GM10248 (cell line): ENCODE measurements around the gene IL19.

Experiments used
- CTCF ChIA-PET: fragments of 300-600 bp; sonication (Branson Sonifier 250); formaldehyde crosslinking; extraction: SDS; loops from one replicate; lab custom pipeline; 2021; ENCODE audit warnings: antibody characterized with exemption; lab: Yijun Ruan, JAX
- POLR2A ChIA-PET: fragments of 350-650 bp; sonication (Branson Sonifier 250); formaldehyde crosslinking; extraction: SDS; loops from one replicate; lab custom pipeline; 2020; ENCODE audit warnings: antibody characterized with exemption; lab: Yijun Ruan, JAX
- DNase-seq: peaks from one replicate; pipeline ENCODE4 v3.0.0; 2012; ENCODE audit errors: extremely low spot score
- CTCF ChIP-seq: IDR thresholded peaks from 2 replicates; pipeline ENCODE4 v1.5.1; 2012; ENCODE audit warnings: mild to moderate bottlenecking, low read depth; ENCODE audit errors: extremely low read depth, missing control alignments, control extremely low read depth

IL19 gene

DNA sequence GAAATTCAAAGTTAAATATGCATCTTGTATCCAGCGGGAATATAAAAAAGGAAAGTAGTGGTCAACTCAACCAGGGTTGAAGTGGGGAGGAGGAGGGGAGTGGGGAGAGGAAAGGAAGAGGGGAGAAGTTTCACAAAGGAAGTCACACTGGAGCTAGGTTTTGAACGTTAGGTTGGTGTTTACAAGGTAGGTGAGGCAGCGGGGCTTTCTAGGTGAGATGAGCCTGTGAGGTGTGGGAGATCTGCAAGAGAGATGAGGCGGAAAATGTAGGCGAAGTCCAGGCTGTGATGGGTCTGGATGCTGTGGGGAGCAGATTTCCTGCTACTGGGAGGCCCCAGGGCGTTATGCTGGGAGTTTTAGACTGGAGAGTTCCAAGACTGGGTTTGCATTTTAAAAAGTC is 58.7 kb downstream of the IL19 start:
- ChIA-PET POLR2A (no interaction called here), CTCF (interaction anchor here (1.0 to 8.2 kb wide), 5 partner anchors 21 to 104 kb away, joined by 3 to 40 read pairs (median 3); no protein-coding TSS in a partner anchor)
- TF ChIP-seq CTCF: no peak
- DNase-seq: no peak

GRCh38 chr1:206829875-206830274 is 59.3 kb downstream of the IL19 start:
- CTCF ChIA-PET: interaction anchor here (1.0 to 8.2 kb wide), 4 partner anchors 14 to 95 kb away, joined by 3 to 40 read pairs (median 3); no protein-coding TSS in a partner anchor
- TF ChIP-seq CTCF: no peak
- POLR2A ChIA-PET: no interaction called here
- no peak for DNase-seq

- no peak for TF ChIP-seq CTCF
- peak; percentile 33 for DNase-seq
- CTCF ChIA-PET: interaction anchor here (0.9 to 8.2 kb wide), 21 partner anchors 10 to 202 kb away, joined by 3 to 40 read pairs (median 4); partner anchors contain the start of gene IL20
- POLR2A ChIA-PET: interaction anchor here (1.0 kb wide), 1 partner anchor 87 kb away, joined by 3 read pairs; no protein-coding TSS in a partner anchor
Measured at GRCh38 chr1:206831650-206832049, 61.1 kb downstream of the IL19 start.

DNA sequence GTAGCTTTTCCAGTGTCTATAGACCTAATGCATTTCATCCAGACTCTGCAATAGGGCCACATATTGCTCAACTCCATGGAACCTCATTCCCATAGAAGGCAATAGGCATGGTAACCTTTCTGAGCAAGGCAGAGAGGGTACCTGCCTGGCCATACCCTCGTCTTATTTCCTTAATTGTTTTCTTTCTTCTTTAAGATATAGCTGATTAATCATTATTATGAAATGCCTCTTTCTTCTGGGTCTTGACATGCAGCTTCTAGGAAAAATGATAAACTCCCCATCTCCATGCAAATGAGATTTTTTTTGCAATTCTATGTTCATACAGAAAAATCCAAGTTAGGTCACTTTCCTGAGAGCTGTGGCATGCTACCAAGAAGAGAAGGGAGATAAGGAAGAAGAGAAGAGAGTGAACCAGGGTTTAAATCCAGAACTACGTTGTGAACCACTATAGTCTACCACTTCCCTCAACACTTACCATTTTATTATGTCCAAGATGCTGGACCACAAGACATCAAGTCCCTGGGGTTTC is 61.8 kb downstream of the IL19 start:
- DNase-seq: no peak
- CTCF ChIA-PET: interaction anchor here (0.8 to 8.2 kb wide), 20 partner anchors 8 to 201 kb away, joined by 3 to 40 read pairs (median 4); partner anchors contain the start of gene IL20
- POLR2A ChIA-PET: interaction anchor here (0.6 to 1.0 kb wide), 2 partner anchors 66 to 87 kb away, joined by 3 read pairs; no protein-coding TSS in a partner anchor
- TF ChIP-seq CTCF: no peak

GRCh38 chr1:206833106-206833680 is 62.6 kb downstream of the IL19 start:
- ChIA-PET POLR2A (no interaction called here), CTCF (interaction anchor here (0.8 to 8.2 kb wide), 9 partner anchors 9 to 149 kb away, joined by 3 to 40 read pairs (median 9); partner anchors contain the start of gene IL20)
- no peak for TF ChIP-seq CTCF
- no peak for DNase-seq

DNA sequence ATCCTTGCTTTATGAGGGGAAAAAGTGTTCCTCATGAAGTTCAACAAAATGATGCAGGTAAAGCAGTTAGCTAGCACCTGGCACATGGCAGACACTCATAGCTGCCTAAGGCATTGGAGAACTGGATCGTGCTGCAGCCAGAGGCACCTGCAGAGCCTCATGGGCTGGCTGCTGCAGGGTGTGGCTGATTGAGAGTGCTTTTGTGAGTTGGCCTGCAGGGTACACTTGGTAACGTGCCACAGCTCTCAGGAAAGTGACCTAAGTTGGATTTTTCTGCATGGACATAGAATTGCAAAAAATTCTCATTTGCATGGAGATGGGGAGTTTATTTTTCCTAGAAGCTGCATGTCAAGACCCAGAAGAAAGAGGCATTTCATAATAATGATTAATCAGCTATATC is 63.2 kb downstream of the IL19 start:
- ChIA-PET CTCF (interaction anchor here (1.3 to 8.2 kb wide), 5 partner anchors 16 to 107 kb away, joined by 4 to 40 read pairs (median 20); partner anchors contain the start of gene IL20), POLR2A (no interaction called here)
- TF ChIP-seq CTCF: no peak
- no peak for DNase-seq
